ENCODE measurements around the gene B4GALT3.

B4GALT3 gene

GRCh38 chr1:161185732-161186311 is 8.5 kb upstream of the B4GALT3 start:
- no peak for DNase-seq

- DNase-seq: peak; percentile 80
Measured at GRCh38 chr1:161185282-161185682, 8.0 kb upstream of the B4GALT3 start.

GRCh38 chr1:161182214-161182613 is 4.9 kb upstream of the B4GALT3 start:
- DNase-seq: peak; percentile 56

GRCh38 chr1:161180639-161181038 is 3.3 kb upstream of the B4GALT3 start:
- peak; percentile 34 for DNase-seq

- no peak for DNase-seq
Measured at GRCh38 chr1:161179698-161180097, 2.4 kb upstream of the B4GALT3 start.

GRCh38 chr1:161177936-161178244 is 583 bp upstream of the B4GALT3 start:
- DNase-seq: no peak

- DNase-seq: no peak
Measured at GRCh38 chr1:161176468-161177111, 717 bp downstream of the B4GALT3 start.

GRCh38 chr1:161175771-161176453 is 1.4 kb downstream of the B4GALT3 start:
- no peak for DNase-seq

- no peak for DNase-seq
Measured at GRCh38 chr1:161174911-161175310, 2.4 kb downstream of the B4GALT3 start.

GRCh38 chr1:161173711-161174110 is 3.6 kb downstream of the B4GALT3 start:
- DNase-seq: no peak

GRCh38 chr1:161172776-161173376 is 4.4 kb downstream of the B4GALT3 start:
- peak; percentile 97 for DNase-seq

- no peak for DNase-seq
Measured at GRCh38 chr1:161172349-161172748, 5.0 kb downstream of the B4GALT3 start.

- no peak for DNase-seq
Measured at GRCh38 chr1:161171696-161172095, 5.6 kb downstream of the B4GALT3 start.

- DNase-seq: no peak
Measured at GRCh38 chr1:161171191-161171590, 6.1 kb downstream of the B4GALT3 start.

- DNase-seq: no peak
Measured at GRCh38 chr1:161168906-161169305, 8.4 kb downstream of the B4GALT3 start.

GRCh38 chr1:161166669-161167548 is 10.4 kb downstream of the B4GALT3 start:
- DNase-seq: no peak

GRCh38 chr1:161165742-161166668 is 11.3 kb downstream of the B4GALT3 start, which contains the start of gene PPOX:
Gene PPOX (plus strand): TSS chr1:161166426. CDS start chr1:161166848, 422 bp downstream.
- DNase-seq: peak; percentile 97

GRCh38 chr1:161164901-161165610 is 12.3 kb downstream of the B4GALT3 start:
- no peak for DNase-seq

- no peak for DNase-seq
Measured at GRCh38 chr1:161163793-161164192, 13.5 kb downstream of the B4GALT3 start.

- DNase-seq: no peak
Measured at GRCh38 chr1:161162806-161163205, 14.5 kb downstream of the B4GALT3 start.

GRCh38 chr1:161162052-161162451 is 15.3 kb downstream of the B4GALT3 start:
- no peak for DNase-seq

Measured in fibroblast of skin of scalp (primary cell).